ENCODE data around the gene ENTPD2.

ENTPD2 gene

GRCh38 chr9:137095664-137096517, 42.0 kb upstream of the ENTPD2 start:
- H3K4me3 ChIP-seq (ENCODE audit: low read length) = no peak overlapping the region
- no peak for DNase-seq (ENCODE audit: low read depth)
- TF ChIP-seq CTCF (IDR thresholded peaks at IDR 0.05; ENCODE audit: insufficient read depth, low read depth, low read length, missing control alignments) = no peak

- TF ChIP-seq CTCF (IDR thresholded peaks at IDR 0.05; ENCODE audit: insufficient read depth, low read depth, low read length, missing control alignments) = no peak
- DNase-seq (ENCODE audit: low read depth) = no peak
- H3K4me3 ChIP-seq (ENCODE audit: low read length) = no peak overlapping the region
Observed at GRCh38 chr9:137089232-137089947, 35.5 kb upstream of the ENTPD2 start.

- no peak overlapping the region for H3K4me3 ChIP-seq (ENCODE audit: low read length)
- no peak for TF ChIP-seq CTCF (IDR thresholded peaks at IDR 0.05; ENCODE audit: insufficient read depth, low read depth, low read length, missing control alignments)
- no peak for DNase-seq (ENCODE audit: low read depth)
Observed at GRCh38 chr9:137088121-137088520, 34.3 kb upstream of the ENTPD2 start.

- peak overlapping the region; percentile 72 for H3K4me3 ChIP-seq (ENCODE audit: low read length)
- no peak for DNase-seq (ENCODE audit: low read depth)
- no peak for TF ChIP-seq CTCF (IDR thresholded peaks at IDR 0.05; ENCODE audit: insufficient read depth, low read depth, low read length, missing control alignments)
Observed at GRCh38 chr9:137087409-137087925, 33.6 kb upstream of the ENTPD2 start.

GRCh38 chr9:137086531-137087408, 32.9 kb upstream of the ENTPD2 start, which contains the start of gene MAN1B1:
Gene MAN1B1 (plus strand): TSS chr9:137086985. CDS start chr9:137087000, 15 bp downstream.
- H3K4me3 ChIP-seq (ENCODE audit: low read length) = peak within 1 kb of the TSS; percentile 72
- TF ChIP-seq CTCF (IDR thresholded peaks at IDR 0.05; ENCODE audit: insufficient read depth, low read depth, low read length, missing control alignments) = no peak
- DNase-seq (ENCODE audit: low read depth) = peak; percentile 100

GRCh38 chr9:137085920-137086530, 32.2 kb upstream of the ENTPD2 start:
- H3K4me3 ChIP-seq (ENCODE audit: low read length) = peak overlapping the region; percentile 55
- peak; percentile 47 for DNase-seq (ENCODE audit: low read depth)
- no peak for TF ChIP-seq CTCF (IDR thresholded peaks at IDR 0.05; ENCODE audit: insufficient read depth, low read depth, low read length, missing control alignments)
